ENCODE results near the gene GOLGA8A.
"Not testable (repeated sequence)": the region's sequence is repeated elsewhere in the genome, so short reads cannot be mapped to it uniquely, and the experiment has no call there.

Gene GOLGA8A

GRCh38 chr15:34437687-34438086 lies at the start of gene GOLGA8A:
Gene GOLGA8A (minus strand): TSS chr15:34437808. CDS start chr15:34389691, 48,117 bp downstream.
- no peak within 1 kb of the TSS for H3K27ac ChIP-seq
- DNase-seq (ENCODE audit: low read depth, low spot score), result peak; percentile 36

GRCh38 chr15:34483644-34484043 lies 46.0 kb upstream of the GOLGA8A start:
- no peak for DNase-seq (ENCODE audit: low read depth, low spot score)
- H3K27ac ChIP-seq, result no peak overlapping the region

GRCh38 chr15:34481370-34481769 lies 43.8 kb upstream of the GOLGA8A start:
- DNase-seq (ENCODE audit: low read depth, low spot score), result no peak
- no peak overlapping the region for H3K27ac ChIP-seq

GRCh38 chr15:34473840-34474239 lies 36.2 kb upstream of the GOLGA8A start:
- DNase-seq (ENCODE audit: low read depth, low spot score), result no peak
- no peak overlapping the region for H3K27ac ChIP-seq

GRCh38 chr15:34472947-34473346 lies 35.3 kb upstream of the GOLGA8A start:
- no peak overlapping the region for H3K27ac ChIP-seq
- DNase-seq (ENCODE audit: low read depth, low spot score), result no peak

GRCh38 chr15:34470892-34471291 lies 33.3 kb upstream of the GOLGA8A start:
- no peak for DNase-seq (ENCODE audit: low read depth, low spot score)
- no peak overlapping the region for H3K27ac ChIP-seq

- no peak for DNase-seq (ENCODE audit: low read depth, low spot score)
- no peak overlapping the region for H3K27ac ChIP-seq
These were observed 32.5 kb upstream of the GOLGA8A start for GRCh38 chr15:34470091-34470490.

GRCh38 chr15:34461730-34462129 lies 24.1 kb upstream of the GOLGA8A start:
- no peak for DNase-seq (ENCODE audit: low read depth, low spot score)
- no peak overlapping the region for H3K27ac ChIP-seq

- no peak overlapping the region for H3K27ac ChIP-seq
- DNase-seq (ENCODE audit: low read depth, low spot score), result no peak
These were observed 22.8 kb upstream of the GOLGA8A start for GRCh38 chr15:34460451-34460850.

GRCh38 chr15:34456658-34457057 lies 19.1 kb upstream of the GOLGA8A start:
- no peak for DNase-seq (ENCODE audit: low read depth, low spot score)
- no peak overlapping the region for H3K27ac ChIP-seq

- no peak overlapping the region for H3K27ac ChIP-seq
- no peak for DNase-seq (ENCODE audit: low read depth, low spot score)
These were observed 5.3 kb upstream of the GOLGA8A start for GRCh38 chr15:34442891-34443290.

GRCh38 chr15:34439878-34440277 lies 2.3 kb upstream of the GOLGA8A start:
- H3K27ac ChIP-seq, result no peak overlapping the region
- no peak for DNase-seq (ENCODE audit: low read depth, low spot score)

- H3K27ac ChIP-seq, result no peak overlapping the region
- DNase-seq (ENCODE audit: low read depth, low spot score), result no peak
These were observed 609 bp downstream of the GOLGA8A start for GRCh38 chr15:34436956-34437442.

- DNase-seq (ENCODE audit: low read depth, low spot score), result no peak
- H3K27ac ChIP-seq, result no peak overlapping the region
These were observed 1.3 kb downstream of the GOLGA8A start for GRCh38 chr15:34436126-34436955.

- DNase-seq (ENCODE audit: low read depth, low spot score), result no peak
- no peak overlapping the region for H3K27ac ChIP-seq
These were observed 1.9 kb downstream of the GOLGA8A start for GRCh38 chr15:34435658-34436057.

GRCh38 chr15:34434627-34435305 lies 2.8 kb downstream of the GOLGA8A start:
- no peak overlapping the region for H3K27ac ChIP-seq
- no peak for DNase-seq (ENCODE audit: low read depth, low spot score)

GRCh38 chr15:34433956-34434626 lies 3.5 kb downstream of the GOLGA8A start:
- H3K27ac ChIP-seq; DNase-seq (ENCODE audit: low read depth, low spot score): not testable (repeated sequence)

- not testable (repeated sequence) for DNase-seq (ENCODE audit: low read depth, low spot score); H3K27ac ChIP-seq
These were observed 7.0 kb downstream of the GOLGA8A start for GRCh38 chr15:34430642-34431041.

- not testable (repeated sequence) for DNase-seq (ENCODE audit: low read depth, low spot score); H3K27ac ChIP-seq
These were observed 14.1 kb downstream of the GOLGA8A start for GRCh38 chr15:34423425-34424090.

GRCh38 chr15:34420953-34421352 lies 16.7 kb downstream of the GOLGA8A start:
- not testable (repeated sequence) for H3K27ac ChIP-seq; DNase-seq (ENCODE audit: low read depth, low spot score)
